IPS-15b (cell line): ENCODE data around the gene RBM45.
"Not testable (repeated sequence)": the region's sequence is repeated elsewhere in the genome, so short reads cannot be mapped to it uniquely, and the experiment has no call there.

ENCODE experiments used
- H3K27me3 ChIP-seq: one replicate; pipeline ENCODE4 v1.6.1; 2013; ENCODE audit warnings: low read length; ENCODE audit not compliant: control insufficient read depth, insufficient read depth
- H3K36me3 ChIP-seq: one replicate; pipeline ENCODE4 v1.6.1; 2013; ENCODE audit warnings: low read length; ENCODE audit not compliant: control insufficient read depth, insufficient read depth
- H3K4me1 ChIP-seq: one replicate; pipeline ENCODE4 v1.6.1; 2013; ENCODE audit warnings: mild to moderate bottlenecking, low read length; ENCODE audit not compliant: control insufficient read depth, insufficient read depth
- H3K4me3 ChIP-seq: one replicate; pipeline ENCODE4 v1.5.1; 2013; ENCODE audit warnings: low read depth, low read length
- H3K9ac ChIP-seq: one replicate; pipeline ENCODE4 v1.6.1; 2013; ENCODE audit warnings: low read depth, mild to moderate bottlenecking, low read length
- H3K9me3 ChIP-seq: one replicate; pipeline ENCODE4 v1.6.1; 2013; ENCODE audit warnings: mild to moderate bottlenecking, low read length; ENCODE audit not compliant: control insufficient read depth, insufficient read depth

Gene RBM45

GRCh38 chr2:178143481-178143880 is 31.2 kb downstream of the RBM45 start:
- Histone ChIP-seq H3K9me3 (no peaks in the 10 kb centered on the region), H3K9ac (no peak overlapping the region), H3K27me3 (no peaks in the 10 kb centered on the region), H3K36me3 (no peaks in the 10 kb centered on the region), H3K4me3 (no peak overlapping the region), H3K4me1 (no peaks in the 10 kb centered on the region)

DNA sequence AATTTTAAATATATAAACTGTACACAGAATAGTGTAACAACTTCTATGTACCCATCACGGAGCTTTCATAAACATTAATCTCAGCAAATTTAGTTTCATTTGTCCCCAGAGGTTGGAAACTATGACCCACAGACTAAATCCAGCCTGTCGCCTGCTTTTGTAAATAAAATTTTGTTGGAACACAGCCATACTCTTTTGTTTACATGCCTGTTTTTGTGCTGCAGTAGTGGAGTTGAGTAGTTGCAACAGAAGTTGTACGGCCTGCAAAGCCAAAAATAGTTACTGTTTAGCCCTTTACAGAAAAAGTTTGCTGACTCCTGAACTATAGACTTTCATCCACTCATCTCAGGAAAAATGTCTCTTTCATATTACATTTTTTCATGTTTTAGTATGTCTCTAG is 39.8 kb downstream of the RBM45 start:
- Histone ChIP-seq H3K27me3 (no peaks in the 10 kb centered on the region), H3K9ac (no peak overlapping the region), H3K4me3 (no peak overlapping the region), H3K9me3 (no peaks in the 10 kb centered on the region), H3K36me3 (no peaks in the 10 kb centered on the region), H3K4me1 (no peaks in the 10 kb centered on the region)

GRCh38 chr2:178152542-178152941 is 40.3 kb downstream of the RBM45 start:
- no peak overlapping the region for H3K9ac ChIP-seq
- no peaks in the 10 kb centered on the region for H3K27me3 ChIP-seq
- H3K4me3 ChIP-seq: no peak overlapping the region
- no peaks in the 10 kb centered on the region for H3K4me1 ChIP-seq
- H3K9me3 ChIP-seq: no peaks in the 10 kb centered on the region
- no peaks in the 10 kb centered on the region for H3K36me3 ChIP-seq

- Histone ChIP-seq H3K27me3 (no peaks in the 10 kb centered on the region), H3K4me1 (no peaks in the 10 kb centered on the region), H3K4me3 (no peak overlapping the region), H3K9ac (no peak overlapping the region), H3K9me3 (no peaks in the 10 kb centered on the region), H3K36me3 (no peaks in the 10 kb centered on the region)
Measured at GRCh38 chr2:178152977-178153376, 40.7 kb downstream of the RBM45 start.

- H3K4me1 ChIP-seq, H3K9ac ChIP-seq, H3K4me3 ChIP-seq, H3K36me3 ChIP-seq, H3K9me3 ChIP-seq, H3K27me3 ChIP-seq: not testable (repeated sequence)
Measured at GRCh38 chr2:178153878-178154277, 41.6 kb downstream of the RBM45 start.

GRCh38 chr2:178155524-178155923 is 43.3 kb downstream of the RBM45 start:
- Histone ChIP-seq H3K36me3 (no peaks in the 10 kb centered on the region), H3K27me3 (no peaks in the 10 kb centered on the region), H3K9ac (no peak overlapping the region), H3K4me1 (no peaks in the 10 kb centered on the region), H3K9me3 (no peaks in the 10 kb centered on the region), H3K4me3 (no peak overlapping the region)

DNA sequence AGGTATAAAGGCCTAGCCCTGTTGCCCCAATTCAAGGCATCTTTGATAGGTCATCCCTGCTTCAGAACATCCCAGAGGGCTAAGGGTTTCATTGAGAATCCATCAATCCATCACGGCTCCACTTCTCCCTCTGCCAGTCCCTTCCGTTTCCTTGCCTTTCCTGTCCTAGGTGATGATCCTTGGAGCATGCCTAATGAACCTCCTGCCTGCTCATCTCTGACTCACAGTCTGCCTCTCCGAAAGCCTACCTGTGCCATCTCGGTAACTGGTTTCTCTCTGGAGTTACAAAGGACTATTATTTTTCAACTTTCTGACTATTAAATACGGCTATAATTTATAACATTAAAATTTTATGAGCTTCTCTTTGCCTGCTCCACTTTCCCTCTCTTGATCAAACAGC is 45.3 kb downstream of the RBM45 start:
- H3K4me1 ChIP-seq: no peaks in the 10 kb centered on the region
- no peaks in the 10 kb centered on the region for H3K27me3 ChIP-seq
- H3K9me3 ChIP-seq: no peaks in the 10 kb centered on the region
- no peaks in the 10 kb centered on the region for H3K36me3 ChIP-seq
- no peak overlapping the region for H3K9ac ChIP-seq
- H3K4me3 ChIP-seq: no peak overlapping the region

- Histone ChIP-seq H3K9ac (no peak overlapping the region), H3K4me1 (no peaks in the 10 kb centered on the region), H3K36me3 (no peaks in the 10 kb centered on the region), H3K27me3 (no peaks in the 10 kb centered on the region), H3K4me3 (no peak overlapping the region), H3K9me3 (no peaks in the 10 kb centered on the region)
Measured at GRCh38 chr2:178159966-178160365, 47.7 kb downstream of the RBM45 start.

GRCh38 chr2:178160601-178161000 is 48.4 kb downstream of the RBM45 start:
- H3K4me3 ChIP-seq: no peak overlapping the region
- no peaks in the 10 kb centered on the region for H3K9me3 ChIP-seq

DNA sequence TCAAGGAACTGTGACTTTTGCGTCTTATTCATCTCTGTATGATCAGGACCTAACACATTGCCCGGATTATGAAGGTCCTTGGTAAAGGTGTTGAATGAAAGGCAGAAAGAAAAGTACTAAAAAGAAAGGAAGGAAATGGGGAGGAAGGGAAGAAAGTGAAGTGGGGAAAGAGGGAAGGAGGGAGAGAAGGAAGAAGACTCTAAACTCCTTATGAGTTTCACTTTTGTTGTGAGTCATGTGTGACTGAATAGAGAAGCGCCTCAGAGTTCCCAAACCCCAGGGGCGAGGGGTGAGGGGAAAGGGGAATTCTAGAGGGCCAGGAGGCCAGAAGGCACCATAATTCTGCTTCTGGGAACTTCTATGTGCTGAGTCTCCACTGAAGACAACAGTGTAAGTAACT is 51.2 kb downstream of the RBM45 start:
- Histone ChIP-seq H3K9me3 (no peaks in the 10 kb centered on the region), H3K36me3 (no peaks in the 10 kb centered on the region), H3K27me3 (no peaks in the 10 kb centered on the region), H3K4me1 (no peaks in the 10 kb centered on the region), H3K9ac (no peak overlapping the region), H3K4me3 (no peak overlapping the region)

More at GRCh38 chr2:178160601-178161000, 48.4 kb downstream of the RBM45 start:
- H3K27me3 ChIP-seq: no peaks in the 10 kb centered on the region
- H3K4me1 ChIP-seq: no peaks in the 10 kb centered on the region
- H3K36me3 ChIP-seq: no peaks in the 10 kb centered on the region
- no peak overlapping the region for H3K9ac ChIP-seq

DNA sequence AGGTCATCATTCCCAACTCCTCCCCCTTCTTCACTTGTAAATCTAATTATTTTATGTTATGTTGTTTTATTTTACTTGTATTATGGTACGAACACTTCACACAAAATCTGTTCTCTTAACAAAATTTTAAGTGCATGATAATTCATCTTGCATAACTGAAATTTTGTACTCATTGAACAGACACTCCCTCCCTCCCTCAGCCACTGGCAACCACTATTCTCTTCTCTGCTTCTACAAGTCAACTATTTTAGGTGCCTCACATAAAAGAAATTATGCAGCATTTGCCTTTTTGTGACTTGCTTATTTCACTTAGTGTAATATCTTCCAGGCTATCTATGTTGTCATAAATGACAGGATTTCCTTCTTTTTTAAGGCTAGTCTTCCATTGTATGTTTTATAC is 51.7 kb downstream of the RBM45 start:
- H3K9ac ChIP-seq: no peak overlapping the region
- H3K4me3 ChIP-seq: no peak overlapping the region
- H3K27me3 ChIP-seq: no peaks in the 10 kb centered on the region
- no peaks in the 10 kb centered on the region for H3K9me3 ChIP-seq
- H3K36me3 ChIP-seq: no peaks in the 10 kb centered on the region
- H3K4me1 ChIP-seq: no peaks in the 10 kb centered on the region

GRCh38 chr2:178173657-178174056 is 61.4 kb downstream of the RBM45 start:
- no peaks in the 10 kb centered on the region for H3K4me1 ChIP-seq
- no peaks in the 10 kb centered on the region for H3K36me3 ChIP-seq
- H3K9me3 ChIP-seq: no peaks in the 10 kb centered on the region
- no peaks in the 10 kb centered on the region for H3K27me3 ChIP-seq
- H3K4me3 ChIP-seq: no peak overlapping the region
- H3K9ac ChIP-seq: no peak overlapping the region
